ENCODE measurements around the gene SLC6A1.

SLC6A1 gene

GRCh38 chr3:11056531-11057050, 64.0 kb downstream of the SLC6A1 start:
- no peak overlapping the region for H3K4me3 ChIP-seq (ENCODE audit: low read depth, low read length, poor library complexity, severe bottlenecking)
- no peaks in the 10 kb centered on the region for H3K9me2 ChIP-seq (ENCODE audit: low read depth, low read length)
- no peak for TF ChIP-seq CTCF (IDR thresholded peaks at IDR 0.05; ENCODE audit: low read length)
- no peak for TF ChIP-seq EZH2 (IDR thresholded peaks at IDR 0.05; ENCODE audit: borderline replicate concordance, low read length)
- H2AFZ ChIP-seq (ENCODE audit: low read length) = no peak overlapping the region
- H3K9ac ChIP-seq (ENCODE audit: low read length) = no peak overlapping the region
- no peaks in the 10 kb centered on the region for H3K27me3 ChIP-seq (ENCODE audit: insufficient read depth, low read length)
- no peaks in the 10 kb centered on the region for H3K79me2 ChIP-seq (ENCODE audit: insufficient read depth, low read length)
- H4K20me1 ChIP-seq (ENCODE audit: insufficient read depth, low read length) = no peaks in the 10 kb centered on the region
- H3K4me1 ChIP-seq (ENCODE audit: insufficient read depth, low read length, severe bottlenecking) = no peaks in the 10 kb centered on the region
- H3K9me3 ChIP-seq (ENCODE audit: low read length) = no peaks in the 10 kb centered on the region
- no peak overlapping the region for H3K4me2 ChIP-seq (ENCODE audit: low read length)
- H3K27ac ChIP-seq (ENCODE audit: low read depth, low read length, poor library complexity, severe bottlenecking) = no peak overlapping the region
- no peaks in the 10 kb centered on the region for H3K36me3 ChIP-seq (ENCODE audit: insufficient read depth, low read length)
- no peaks in the 10 kb centered on the region for H3F3A ChIP-seq (ENCODE audit: insufficient read depth, low read length)

GRCh38 chr3:11057655-11058054, 65.1 kb downstream of the SLC6A1 start:
- no peaks in the 10 kb centered on the region for H3F3A ChIP-seq (ENCODE audit: insufficient read depth, low read length)
- no peaks in the 10 kb centered on the region for H3K9me2 ChIP-seq (ENCODE audit: low read depth, low read length)
- no peak overlapping the region for H3K4me3 ChIP-seq (ENCODE audit: low read depth, low read length, poor library complexity, severe bottlenecking)
- no peak overlapping the region for H2AFZ ChIP-seq (ENCODE audit: low read length)
- no peaks in the 10 kb centered on the region for H3K79me2 ChIP-seq (ENCODE audit: insufficient read depth, low read length)
- H3K4me1 ChIP-seq (ENCODE audit: insufficient read depth, low read length, severe bottlenecking) = no peaks in the 10 kb centered on the region
- no peaks in the 10 kb centered on the region for H3K36me3 ChIP-seq (ENCODE audit: insufficient read depth, low read length)
- no peaks in the 10 kb centered on the region for H4K20me1 ChIP-seq (ENCODE audit: insufficient read depth, low read length)
- no peak overlapping the region for H3K27ac ChIP-seq (ENCODE audit: low read depth, low read length, poor library complexity, severe bottlenecking)
- no peak overlapping the region for H3K9ac ChIP-seq (ENCODE audit: low read length)
- H3K27me3 ChIP-seq (ENCODE audit: insufficient read depth, low read length) = no peaks in the 10 kb centered on the region
- H3K9me3 ChIP-seq (ENCODE audit: low read length) = no peaks in the 10 kb centered on the region
- H3K4me2 ChIP-seq (ENCODE audit: low read length) = no peak overlapping the region
- TF ChIP-seq CTCF (IDR thresholded peaks at IDR 0.05; ENCODE audit: low read length) = no peak
- no peak for TF ChIP-seq EZH2 (IDR thresholded peaks at IDR 0.05; ENCODE audit: borderline replicate concordance, low read length)

GRCh38 chr3:11059090-11059798, 66.7 kb downstream of the SLC6A1 start:
- H3K9me2 ChIP-seq (ENCODE audit: low read depth, low read length) = no peaks in the 10 kb centered on the region
- no peak overlapping the region for H3K27ac ChIP-seq (ENCODE audit: low read depth, low read length, poor library complexity, severe bottlenecking)
- no peaks in the 10 kb centered on the region for H4K20me1 ChIP-seq (ENCODE audit: insufficient read depth, low read length)
- no peaks in the 10 kb centered on the region for H3F3A ChIP-seq (ENCODE audit: insufficient read depth, low read length)
- H3K4me3 ChIP-seq (ENCODE audit: low read depth, low read length, poor library complexity, severe bottlenecking) = no peak overlapping the region
- no peak overlapping the region for H2AFZ ChIP-seq (ENCODE audit: low read length)
- no peaks in the 10 kb centered on the region for H3K79me2 ChIP-seq (ENCODE audit: insufficient read depth, low read length)
- no peaks in the 10 kb centered on the region for H3K36me3 ChIP-seq (ENCODE audit: insufficient read depth, low read length)
- H3K27me3 ChIP-seq (ENCODE audit: insufficient read depth, low read length) = no peaks in the 10 kb centered on the region
- no peaks in the 10 kb centered on the region for H3K4me1 ChIP-seq (ENCODE audit: insufficient read depth, low read length, severe bottlenecking)
- no peaks in the 10 kb centered on the region for H3K9me3 ChIP-seq (ENCODE audit: low read length)
- no peak overlapping the region for H3K9ac ChIP-seq (ENCODE audit: low read length)
- peak; percentile 66 for TF ChIP-seq CTCF (IDR thresholded peaks at IDR 0.05; ENCODE audit: low read length)
- TF ChIP-seq EZH2 (IDR thresholded peaks at IDR 0.05; ENCODE audit: borderline replicate concordance, low read length) = no peak
- no peak overlapping the region for H3K4me2 ChIP-seq (ENCODE audit: low read length)

Measured in OCI-LY1 (cell line).